GM12874 (cell line): ENCODE data around the gene KICS2.

Source experiments
- CTCF ChIP-seq: IDR thresholded peaks from 2 replicates; pipeline ENCODE4 v1.5.1; 2011; ENCODE audit warnings: low read depth, mild to moderate bottlenecking, control low read depth, low read length, moderate library complexity; ENCODE audit not compliant: insufficient read depth

The KICS2 gene

DNA sequence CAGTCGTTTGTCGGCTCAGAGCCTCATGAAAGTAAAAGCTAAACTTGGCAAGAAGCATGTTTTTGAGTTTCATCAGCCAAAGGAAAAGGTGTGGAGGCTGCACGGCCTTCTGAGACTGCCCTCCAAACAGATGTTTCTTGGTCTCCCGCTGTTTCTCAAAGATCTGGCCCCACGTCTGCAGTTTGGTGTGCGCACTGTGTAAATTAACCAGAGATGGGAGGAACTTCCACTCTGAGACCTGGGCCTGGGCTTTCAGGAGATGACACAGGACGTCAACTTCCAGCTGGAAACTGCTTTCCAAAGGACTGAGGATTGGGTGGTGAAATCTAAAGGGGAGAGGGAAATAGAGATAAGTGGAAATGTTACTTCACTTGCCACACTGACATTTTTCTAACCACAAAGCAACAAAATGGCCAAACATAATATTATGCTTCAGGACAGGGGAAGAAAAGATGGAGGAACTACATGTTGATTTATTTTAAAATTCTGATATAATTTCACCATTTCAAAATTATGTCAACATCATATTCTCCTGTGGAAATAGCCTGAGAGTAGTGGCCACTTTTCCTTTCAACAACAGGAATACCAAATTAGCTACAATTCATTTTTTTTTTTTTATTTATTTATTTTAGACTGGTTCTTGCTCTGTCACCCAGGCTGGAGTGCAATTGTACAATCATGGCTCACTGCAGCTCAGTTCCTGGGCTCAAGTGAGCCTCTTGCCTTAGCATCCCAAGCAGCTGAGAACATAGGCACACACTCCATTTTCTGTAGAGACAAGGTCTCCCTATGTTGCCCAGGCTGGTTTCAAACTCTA lies 27.6 kb downstream of the KICS2 start:
- no peak for TF ChIP-seq CTCF

- no peak for TF ChIP-seq CTCF
Observed at GRCh38 chr12:64193931-64194330, 28.2 kb downstream of the KICS2 start.

GRCh38 chr12:64192644-64193444 lies 29.3 kb downstream of the KICS2 start:
- TF ChIP-seq CTCF = no peak

GRCh38 chr12:64190140-64190539 lies 32.0 kb downstream of the KICS2 start:
- TF ChIP-seq CTCF = no peak

- no peak for TF ChIP-seq CTCF
Observed at GRCh38 chr12:64189530-64189929, 32.6 kb downstream of the KICS2 start.

GRCh38 chr12:64187794-64188193 lies 34.3 kb downstream of the KICS2 start:
- no peak for TF ChIP-seq CTCF

DNA sequence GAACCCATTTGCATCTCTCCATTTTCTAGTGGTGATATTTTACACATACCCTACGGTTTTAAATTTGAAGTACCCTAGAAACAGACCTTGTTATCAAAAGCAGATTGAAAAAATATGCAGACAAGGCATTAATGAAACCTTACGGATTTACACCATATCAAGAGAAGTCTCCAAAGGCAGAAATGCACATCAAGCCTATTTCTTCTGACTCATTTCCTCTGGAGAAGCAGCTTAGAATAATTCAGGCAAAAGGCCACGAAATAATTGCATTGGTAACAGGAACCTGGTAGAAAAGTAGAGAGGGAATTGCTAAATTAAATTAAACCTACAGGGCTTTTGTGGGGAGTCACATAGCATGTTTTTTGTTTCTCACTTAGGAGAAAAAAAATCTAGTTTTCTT lies 34.7 kb downstream of the KICS2 start:
- no peak for TF ChIP-seq CTCF
